ENCODE data around the gene SPHK2.
"Not testable (repeated sequence)": the region's sequence is repeated elsewhere in the genome, so short reads cannot be mapped to it uniquely, and the experiment has no call there.

SPHK2 gene, protein sequence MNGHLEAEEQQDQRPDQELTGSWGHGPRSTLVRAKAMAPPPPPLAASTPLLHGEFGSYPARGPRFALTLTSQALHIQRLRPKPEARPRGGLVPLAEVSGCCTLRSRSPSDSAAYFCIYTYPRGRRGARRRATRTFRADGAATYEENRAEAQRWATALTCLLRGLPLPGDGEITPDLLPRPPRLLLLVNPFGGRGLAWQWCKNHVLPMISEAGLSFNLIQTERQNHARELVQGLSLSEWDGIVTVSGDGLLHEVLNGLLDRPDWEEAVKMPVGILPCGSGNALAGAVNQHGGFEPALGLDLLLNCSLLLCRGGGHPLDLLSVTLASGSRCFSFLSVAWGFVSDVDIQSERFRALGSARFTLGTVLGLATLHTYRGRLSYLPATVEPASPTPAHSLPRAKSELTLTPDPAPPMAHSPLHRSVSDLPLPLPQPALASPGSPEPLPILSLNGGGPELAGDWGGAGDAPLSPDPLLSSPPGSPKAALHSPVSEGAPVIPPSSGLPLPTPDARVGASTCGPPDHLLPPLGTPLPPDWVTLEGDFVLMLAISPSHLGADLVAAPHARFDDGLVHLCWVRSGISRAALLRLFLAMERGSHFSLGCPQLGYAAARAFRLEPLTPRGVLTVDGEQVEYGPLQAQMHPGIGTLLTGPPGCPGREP

DNA sequence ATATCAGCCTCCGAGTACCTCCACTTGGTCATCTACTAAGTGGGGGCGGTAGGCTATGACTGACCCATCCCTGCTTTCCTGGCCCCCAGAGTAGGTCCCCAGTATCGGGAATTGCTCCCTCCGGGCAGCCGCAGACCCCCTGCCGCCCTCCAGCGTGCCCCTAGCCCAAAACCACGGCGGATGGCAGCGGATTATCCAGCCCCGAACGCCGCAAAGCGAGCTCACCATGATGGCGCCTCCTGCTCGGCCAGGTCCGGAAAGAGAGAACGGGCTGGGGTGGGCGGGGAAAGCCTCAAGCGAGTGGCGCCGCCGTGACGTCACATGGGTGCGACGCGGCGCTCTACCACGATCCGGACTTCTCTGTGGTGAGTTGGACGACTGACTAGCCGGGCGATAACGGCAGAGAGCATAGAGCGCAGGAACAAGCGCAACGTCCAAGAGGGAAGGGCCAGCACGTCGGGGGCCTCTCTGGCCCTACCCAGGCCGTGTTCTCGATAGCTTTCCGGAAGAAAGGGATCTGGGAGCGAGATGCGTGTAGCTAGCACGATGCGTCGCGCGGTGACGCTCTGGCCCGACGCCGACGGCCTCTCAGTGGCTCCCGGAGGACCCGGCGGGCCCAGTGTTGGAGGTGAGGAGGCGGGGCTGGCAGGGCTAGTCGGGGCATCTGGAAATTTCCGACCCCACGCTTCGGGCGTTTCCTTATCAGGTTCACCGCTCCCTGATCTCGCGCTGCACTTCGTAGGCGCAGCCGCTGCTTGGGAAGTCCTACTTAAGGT, at the start of gene SPHK2, which contains the start of gene RPL18:
TSS of gene SPHK2 (plus strand) at position 591 of the 776 bp plus-strand sequence. CDS start 1,009 bp downstream, outside the sequence.
TSS of gene RPL18 (minus strand) at position 263 of the 776 bp plus-strand sequence. CDS start at position 228, 35 bp downstream.
- DNase-seq = peak; percentile 100

DNA sequence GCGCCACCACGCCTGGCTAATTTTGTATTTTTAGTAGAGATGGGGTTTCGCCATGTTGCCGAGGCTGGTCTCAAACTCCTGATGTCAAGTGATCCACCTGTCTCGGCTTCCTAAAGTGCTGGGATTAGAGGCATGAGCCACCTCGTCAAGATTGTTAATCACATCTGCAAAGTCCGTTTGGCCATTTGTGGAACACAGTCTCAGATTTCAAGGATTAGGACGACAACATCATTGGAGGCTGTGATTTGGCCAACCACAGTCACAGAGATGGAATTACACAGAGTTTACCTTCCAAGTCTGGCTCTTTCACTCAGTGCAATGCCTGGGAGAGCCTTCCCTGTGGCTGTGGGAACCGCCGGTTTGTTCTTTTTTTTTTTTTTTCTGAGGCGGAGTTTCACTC, 49.5 kb upstream of the SPHK2 start:
- no peak for DNase-seq

DNA sequence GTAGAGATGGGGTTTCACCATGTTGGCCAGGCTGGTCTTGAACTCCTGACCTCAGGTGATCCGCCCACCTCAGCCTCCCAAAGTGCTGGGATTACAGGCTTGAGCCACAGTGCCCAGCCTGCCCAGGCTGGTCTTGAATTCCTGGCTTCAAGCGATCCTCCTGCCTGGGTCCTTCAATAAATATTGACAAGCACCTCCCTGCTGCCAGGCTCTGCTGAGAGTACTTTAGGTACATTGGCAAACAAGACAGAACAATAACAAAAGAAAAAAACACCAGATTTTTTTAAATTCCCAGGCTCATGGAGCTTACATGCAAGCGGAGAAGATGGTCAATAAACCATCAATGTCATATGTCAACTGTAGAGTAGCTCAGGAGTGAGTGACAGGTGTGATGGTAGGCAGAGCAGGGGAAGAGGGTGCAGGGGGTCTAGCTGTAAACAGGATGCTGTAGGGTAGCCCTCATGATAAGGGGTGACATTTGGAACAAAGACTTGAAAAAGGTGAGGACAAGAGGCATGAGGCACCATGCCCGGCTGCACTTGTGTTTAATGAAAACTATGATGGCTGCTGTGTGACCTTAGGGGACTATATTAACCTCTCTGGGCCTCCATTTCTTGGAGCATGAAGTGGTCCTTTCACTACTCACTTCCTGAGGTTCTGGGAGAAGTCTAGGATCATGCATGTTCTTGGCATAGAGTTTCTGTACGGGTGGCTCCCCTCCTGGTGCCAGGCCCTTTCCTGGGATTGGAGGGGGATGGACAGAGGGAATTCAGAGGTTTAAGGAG, 47.7 kb upstream of the SPHK2 start:
- DNase-seq = no peak

DNA sequence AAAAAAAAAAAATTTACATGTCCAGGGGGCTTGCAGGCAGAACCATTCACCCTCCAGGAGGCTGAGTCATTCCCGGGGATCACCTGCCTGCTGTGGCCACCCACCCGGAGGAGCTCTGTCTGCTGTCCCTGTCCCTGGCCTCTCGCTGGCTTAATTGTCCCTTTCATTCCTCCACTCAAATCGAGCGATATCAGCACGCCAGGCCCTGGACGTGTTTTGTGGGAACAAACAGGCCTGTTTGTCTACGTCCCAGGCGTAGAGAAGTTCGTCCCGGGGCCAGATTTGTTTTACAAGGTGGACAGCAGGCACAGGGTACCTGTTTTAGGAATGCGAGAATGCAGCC, 46.2 kb upstream of the SPHK2 start:
- no peak for DNase-seq

DNA sequence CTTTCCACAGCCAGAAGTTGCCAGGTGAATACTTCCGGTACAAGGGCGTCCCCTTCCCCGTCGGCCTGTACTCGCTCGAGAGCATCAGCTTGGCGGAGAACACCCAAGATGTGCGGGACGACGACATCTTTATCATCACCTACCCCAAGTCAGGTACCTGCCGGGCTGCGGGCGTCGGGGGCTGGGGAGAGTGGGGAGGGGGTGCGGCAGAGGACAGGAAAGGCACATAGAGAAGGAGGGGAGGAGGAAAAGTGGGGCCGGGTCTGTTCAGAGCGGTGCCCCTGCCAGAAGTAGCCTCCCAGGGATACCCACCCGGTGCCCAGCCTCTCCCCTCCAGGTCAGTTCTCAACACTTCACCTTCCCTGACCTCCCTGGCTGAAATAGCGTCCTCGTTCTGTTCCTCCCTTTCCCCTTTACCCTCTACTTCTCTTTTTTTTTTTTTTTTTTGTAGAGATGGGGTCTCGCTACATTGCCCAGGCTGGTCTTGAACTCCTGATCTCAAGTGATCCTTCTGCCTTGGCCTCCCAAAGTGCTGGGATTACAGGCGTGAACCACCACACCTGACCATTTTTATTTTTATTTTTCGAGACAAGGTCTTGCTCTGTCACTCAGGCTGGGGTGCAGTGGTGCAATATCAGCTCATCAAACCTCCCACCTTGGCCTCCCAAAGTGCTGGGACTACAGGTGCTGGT, 43.2 kb upstream of the SPHK2 start:
- DNase-seq = no peak

DNA sequence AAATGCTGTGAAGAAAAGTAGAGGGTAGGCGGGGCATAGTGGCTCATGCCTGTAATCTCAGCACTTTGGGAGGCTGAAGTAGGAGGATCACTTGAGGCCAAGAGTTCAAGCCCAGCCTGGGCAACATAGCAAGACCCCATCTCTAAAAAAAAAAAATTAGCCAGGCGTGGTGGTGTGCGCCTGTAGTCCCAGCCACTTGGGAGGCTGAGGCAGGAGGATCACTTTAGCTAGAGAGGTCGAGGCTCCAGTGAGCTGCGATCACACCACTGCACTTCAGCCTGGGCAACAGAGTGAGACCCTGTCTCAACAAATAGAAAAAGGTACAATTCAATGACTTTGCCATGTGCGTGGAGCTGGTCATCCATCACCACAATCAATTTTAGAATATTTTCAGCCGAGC, 41.4 kb upstream of the SPHK2 start:
- not testable (repeated sequence) for DNase-seq

DNA sequence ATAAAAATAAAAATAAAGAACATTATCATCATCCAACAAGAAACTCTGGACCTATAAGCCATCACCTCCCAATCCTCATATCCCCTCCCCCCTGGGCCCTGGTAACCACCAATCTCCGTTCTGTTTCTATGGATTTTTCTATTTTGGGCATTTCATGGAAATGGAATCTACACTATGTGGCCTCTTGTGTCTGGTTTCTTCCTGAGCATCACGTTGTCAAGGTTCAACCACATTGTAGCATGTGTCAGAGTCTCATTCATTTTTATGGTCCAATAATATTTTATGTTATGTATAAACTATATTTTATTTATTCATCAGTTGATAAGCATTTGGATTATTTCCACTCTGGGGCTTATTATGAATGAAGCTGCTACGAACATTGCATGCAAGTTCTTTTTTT, 40.4 kb upstream of the SPHK2 start:
- DNase-seq = no peak

DNA sequence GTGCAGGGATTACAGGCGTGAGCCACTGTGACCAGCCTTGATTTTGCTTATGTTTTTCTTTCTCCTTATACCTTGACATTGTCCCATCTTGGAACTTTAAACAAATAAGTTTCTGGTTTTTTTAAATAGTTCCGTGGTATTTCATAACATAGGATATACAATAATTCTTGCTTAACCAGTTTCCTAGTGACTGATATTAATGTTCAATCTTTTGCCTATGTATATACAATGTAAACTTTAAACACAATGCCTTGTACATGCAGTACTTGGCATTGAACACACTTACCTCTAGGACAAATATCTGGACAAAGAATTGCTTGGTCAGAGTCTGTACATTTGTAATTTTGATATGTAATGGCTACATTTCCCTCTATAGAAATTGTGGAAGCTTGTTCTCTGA, 37.1 kb upstream of the SPHK2 start:
- no peak for DNase-seq

DNA sequence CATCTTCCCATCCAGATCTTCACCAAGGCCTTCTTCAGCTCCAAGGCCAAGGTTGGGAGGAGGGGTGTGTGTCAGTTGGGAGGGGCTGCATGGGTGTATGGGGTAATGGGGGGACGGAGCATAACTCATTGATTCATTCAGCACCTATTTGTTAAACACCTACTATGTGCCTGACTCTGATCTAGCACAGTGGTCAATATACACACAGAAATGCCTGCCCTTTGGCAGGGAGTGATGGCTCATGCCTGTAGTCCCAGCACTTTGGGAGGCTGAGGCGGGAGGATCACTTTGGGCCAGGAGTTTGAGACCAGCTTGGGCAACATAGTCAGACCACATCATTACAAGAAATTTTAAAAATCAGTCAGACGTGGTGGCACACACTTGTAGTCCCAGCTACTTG, 31.9 kb upstream of the SPHK2 start:
- no peak for DNase-seq

DNA sequence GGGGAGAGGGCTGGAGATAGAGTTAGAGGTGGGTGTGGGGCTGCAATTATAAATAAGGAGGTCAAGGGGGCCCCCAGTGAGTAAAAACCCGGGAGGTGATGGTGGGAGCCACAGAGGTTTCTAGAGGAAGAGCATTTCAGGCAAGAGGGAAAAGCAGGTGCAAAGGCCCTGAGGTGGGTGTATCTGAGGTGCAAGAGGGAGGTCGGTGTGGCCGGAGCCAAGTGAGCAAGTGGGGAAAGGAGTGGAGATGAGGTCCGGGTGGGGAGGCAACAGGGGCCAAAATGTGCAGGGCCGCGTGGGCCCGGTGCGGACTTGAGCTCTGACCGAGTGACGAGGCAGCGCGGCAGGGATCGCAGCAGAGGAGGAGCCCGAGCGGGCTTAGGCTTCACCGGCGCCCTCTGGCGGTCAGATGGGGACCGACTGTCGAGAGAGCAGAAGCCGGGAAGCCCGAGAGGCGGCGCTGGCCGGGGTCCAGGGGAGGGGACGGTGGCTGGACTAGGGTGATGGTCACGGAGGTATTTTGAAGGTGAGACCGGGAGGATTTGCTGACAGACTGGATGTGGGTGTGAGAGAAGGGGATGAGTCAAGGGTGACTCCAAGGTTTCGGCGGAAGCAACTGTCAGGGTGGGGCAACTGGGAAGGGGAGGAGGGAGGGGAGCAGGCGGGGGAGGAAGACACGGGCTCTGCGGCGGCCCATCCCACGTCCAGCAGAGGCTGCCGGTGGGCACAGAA, 30.5 kb upstream of the SPHK2 start:
- DNase-seq = peak; percentile 85

DNA sequence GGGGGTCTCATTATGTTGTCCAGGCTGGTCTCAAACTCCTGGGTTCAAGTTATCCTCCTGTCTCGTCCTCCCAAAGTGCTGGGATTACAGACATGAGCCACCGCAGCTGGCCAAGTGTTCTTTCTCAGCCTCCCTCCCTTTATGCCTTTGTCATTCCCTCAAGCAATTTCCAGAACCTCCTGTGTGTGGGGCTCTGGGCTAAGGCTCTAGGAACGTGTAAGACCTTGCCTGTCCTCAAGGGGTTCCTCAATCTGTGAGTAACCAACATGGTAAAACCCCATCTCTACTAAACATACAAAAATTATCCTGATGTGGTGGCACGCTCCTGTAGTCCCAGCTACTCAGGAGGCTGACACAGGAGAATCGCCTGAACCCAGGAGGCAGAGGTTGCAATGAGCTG, 28.3 kb upstream of the SPHK2 start:
- peak; percentile 14 for DNase-seq

DNA sequence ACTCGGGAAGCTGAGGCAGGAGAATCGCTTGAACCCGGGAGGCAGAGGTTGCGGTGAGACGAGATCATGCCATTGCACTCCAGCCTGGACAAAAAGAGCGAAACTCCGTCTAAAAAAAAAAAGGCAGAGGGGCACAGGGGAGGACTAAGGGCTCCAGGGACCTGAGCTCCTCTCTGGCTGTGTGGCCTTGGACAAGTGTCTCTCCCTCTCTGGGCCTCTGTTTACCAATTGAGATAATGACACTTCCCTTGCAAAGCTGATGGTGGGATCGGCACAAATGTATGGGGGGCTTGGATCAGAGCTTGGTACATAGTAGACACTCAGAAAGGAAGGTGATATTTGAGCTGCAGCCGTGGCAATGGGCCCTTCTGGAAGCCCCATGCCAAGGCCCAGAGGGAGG, 24.1 kb upstream of the SPHK2 start:
- DNase-seq = no peak

DNA sequence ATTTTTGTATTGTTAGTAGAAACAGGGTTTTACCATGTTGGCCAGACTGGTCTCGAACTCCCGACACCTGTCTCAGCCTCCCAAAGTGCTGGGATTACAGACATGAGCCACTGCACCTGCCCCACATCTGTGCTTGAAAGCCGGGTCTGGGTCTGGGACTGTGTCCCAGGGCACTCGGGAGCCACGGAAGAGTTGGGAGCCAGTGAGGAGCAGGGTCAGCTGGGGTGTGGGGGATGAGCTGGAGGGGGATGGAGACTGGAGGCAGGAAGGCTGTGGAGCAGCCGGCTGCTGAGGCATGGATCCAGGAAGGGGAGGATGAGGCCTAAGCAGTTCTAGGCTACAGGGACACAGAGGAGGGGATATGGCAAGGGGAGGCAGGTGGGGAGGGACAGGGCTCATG, 23.5 kb upstream of the SPHK2 start:
- DNase-seq = no peak

DNA sequence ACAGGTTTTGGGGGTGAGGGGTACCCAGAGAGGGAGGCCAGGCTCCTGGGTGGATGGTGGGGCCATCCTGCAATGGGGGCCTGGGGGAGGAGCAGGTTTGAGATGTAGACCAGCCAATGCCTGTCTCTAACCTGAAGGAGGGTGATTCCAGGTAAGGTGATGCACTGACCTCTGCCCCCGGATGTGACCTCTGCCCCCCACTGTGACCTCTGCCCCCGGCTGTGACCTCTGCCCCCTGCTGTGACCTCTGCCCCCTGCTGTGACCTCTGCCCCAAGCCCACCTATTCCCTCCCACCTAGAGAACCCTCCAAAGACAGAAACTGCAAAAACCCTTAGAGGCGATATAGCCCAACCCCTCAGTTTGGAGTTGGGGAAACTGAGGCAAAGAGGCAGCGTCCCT, 23.1 kb upstream of the SPHK2 start:
- DNase-seq = no peak

DNA sequence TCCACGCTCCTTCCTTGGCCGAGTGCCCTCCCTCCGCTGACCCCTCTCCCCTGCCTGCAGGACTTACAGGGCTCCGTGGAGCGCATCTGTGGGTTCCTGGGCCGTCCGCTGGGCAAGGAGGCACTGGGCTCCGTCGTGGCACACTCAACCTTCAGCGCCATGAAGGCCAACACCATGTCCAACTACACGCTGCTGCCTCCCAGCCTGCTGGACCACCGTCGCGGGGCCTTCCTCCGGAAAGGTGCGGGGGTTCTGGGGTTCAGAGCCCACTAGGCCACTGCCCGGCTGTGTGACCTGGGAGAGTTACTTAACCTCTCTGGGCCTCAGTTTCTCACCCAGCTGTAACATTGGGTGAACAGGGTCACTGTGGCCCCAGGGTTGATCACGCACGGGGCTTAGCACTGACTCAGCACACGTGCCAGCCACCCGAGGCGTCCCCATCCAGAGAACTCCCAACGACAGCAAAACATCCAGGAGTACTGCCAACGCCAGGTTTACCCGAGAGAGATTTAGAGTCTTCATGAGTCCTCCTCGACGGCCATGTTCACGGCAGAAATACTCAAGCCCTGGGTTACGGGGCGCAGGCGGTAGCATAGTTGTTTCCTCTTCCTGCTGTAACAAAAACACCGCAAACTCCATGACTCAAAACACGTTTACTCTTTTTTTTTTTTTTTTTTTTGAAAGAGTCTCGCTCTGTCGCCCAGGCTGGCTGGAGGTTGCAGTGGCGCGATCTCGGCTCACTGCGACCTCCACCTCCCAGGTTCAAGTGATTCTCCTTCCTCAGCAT, 22.4 kb upstream of the SPHK2 start:
- DNase-seq = no peak

DNA sequence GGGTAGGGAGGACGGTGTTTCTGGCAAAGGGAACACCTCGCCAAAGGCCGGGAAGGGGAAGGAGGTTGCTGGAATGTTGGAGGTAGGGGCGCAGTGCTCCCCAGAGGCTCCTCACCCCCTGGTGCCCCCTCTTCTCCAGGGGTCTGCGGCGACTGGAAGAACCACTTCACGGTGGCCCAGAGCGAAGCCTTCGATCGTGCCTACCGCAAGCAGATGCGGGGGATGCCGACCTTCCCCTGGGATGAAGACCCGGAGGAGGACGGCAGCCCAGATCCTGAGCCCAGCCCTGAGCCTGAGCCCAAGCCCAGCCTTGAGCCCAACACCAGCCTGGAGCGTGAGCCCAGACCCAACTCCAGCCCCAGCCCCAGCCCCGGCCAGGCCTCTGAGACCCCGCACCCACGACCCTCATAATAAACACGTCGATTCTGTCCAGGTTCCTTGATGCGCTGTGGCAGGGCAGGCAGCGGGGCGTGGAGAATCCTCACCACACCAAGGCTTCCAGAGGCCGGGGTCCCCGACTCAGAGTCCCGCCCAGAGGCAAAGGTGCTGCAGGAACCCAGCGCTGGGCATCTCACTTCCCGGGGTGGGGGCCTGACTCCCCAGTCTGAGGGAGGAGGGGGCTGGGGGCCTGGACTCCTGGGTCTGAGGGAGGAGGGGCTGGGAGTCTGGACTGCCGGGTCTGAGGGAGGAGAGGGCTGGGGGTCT, 20.2 kb upstream of the SPHK2 start:
- no peak for DNase-seq

DNA sequence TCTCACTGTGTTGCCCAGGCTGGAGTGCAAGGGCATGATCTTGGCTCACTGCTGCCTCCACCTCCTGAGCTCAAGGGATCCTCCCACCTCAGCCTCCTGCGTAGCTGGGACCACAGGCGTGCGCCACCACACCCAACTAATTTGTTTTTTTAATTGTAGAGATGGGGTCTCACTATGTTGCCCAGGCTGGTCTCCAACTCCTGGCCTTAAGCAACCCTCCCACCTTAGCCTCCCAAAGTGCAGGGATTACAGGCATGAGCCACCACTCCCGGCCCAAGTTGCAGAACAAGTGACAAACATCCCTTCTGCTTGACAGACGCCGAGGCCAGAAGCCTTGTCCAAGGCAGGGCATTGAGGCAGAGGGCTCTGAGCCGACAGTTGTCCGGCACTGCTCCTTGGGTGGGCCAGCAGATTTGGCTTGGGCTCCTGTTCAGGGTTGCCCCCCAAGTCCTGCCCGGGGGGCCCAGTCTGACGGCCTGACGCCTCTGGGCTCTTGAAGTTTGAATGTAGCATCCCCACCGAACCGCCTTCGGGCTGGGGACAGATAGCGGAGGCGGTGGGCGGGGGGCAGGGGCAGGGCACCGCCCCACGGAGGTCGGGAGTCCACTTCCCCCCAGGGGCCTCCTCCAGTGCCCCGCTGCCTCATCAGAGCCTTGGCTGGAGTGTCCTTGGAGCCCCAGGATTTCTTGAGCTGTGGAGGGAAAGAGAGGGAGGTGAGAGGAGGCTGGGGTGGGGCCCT, 18.5 kb upstream of the SPHK2 start:
- DNase-seq = no peak

DNA sequence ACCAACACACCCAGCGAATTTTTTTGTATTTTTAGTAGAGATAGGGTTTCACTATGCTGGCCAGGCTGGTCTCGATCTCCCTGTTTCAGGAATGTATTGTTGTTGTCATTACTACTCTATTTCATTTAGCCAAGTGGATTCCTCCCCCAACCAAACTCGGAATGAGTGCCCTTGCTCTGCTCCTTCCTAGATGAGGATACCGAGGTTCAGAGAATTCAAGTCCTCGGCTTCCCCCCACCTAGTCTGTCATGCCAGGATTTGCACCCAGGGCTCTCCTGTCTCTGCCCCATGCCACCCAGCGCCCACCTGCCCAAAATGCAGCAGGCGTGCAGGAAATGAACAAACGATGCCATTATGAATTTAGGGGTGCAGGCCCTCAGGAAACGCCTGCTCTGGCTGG, 16.3 kb upstream of the SPHK2 start:
- DNase-seq = no peak

DNA sequence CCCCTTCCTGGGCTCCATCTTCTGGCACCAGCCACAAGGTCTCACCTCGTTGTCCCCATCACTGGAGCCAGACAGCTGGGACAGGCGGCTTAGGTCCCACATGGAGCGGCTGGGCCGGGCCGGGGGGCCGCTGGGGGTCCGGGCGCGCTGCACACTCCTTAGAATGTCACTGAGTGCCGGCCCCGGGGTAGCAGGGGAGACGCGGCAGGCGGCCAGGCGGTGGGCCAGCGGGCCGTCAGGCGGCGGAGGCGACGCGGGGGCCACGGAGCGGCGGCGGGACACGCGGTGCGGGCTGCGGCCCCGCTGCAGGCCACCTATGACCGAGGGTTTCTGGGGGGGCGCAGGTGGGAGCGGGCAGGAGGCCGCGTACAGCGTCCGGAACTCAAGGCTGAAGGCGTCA, 15.9 kb upstream of the SPHK2 start:
- DNase-seq = no peak
